RWPE1 (cell line): ENCODE measurements around the gene RNF217.
"Not testable (repeated sequence)": the region's sequence is repeated elsewhere in the genome, so short reads cannot be mapped to it uniquely, and the experiment has no call there.

Source experiments
- CTCF ChIA-PET: fragments of 350-600 bp; sonication (Branson Sonifier 250); formaldehyde crosslinking; extraction: SDS; loops from one replicate; lab custom pipeline; 2021; lab: Yijun Ruan, JAX
- POLR2A ChIA-PET: fragments of 400-600 bp; formaldehyde crosslinking; extraction: SDS; loops from one replicate; lab custom pipeline; 2020; ENCODE audit warnings: antibody characterized with exemption; ENCODE audit not compliant: low non-redundant PET; lab: Yijun Ruan, JAX
- DNase-seq: peaks from one replicate; pipeline ENCODE4 v3.0.0; 2012; ENCODE audit warnings: low spot score
- H3K27ac ChIP-seq: fragments of 450-650 bp; 2 replicates; pipeline ENCODE4 v1.5.1; 2017
- CTCF ChIP-seq: fragments of 450-650 bp; conservative IDR thresholded peaks from 2 replicates; pipeline ENCODE4 v1.5.1; 2017; ENCODE audit warnings: low read depth, mild to moderate bottlenecking

RNF217 gene

GRCh38 chr6:125066140-125066539, 103.9 kb downstream of the RNF217 start:
- TF ChIP-seq CTCF: no peak
- CTCF ChIA-PET: no interaction called here

GRCh38 chr6:125066964-125067363, 104.7 kb downstream of the RNF217 start:
- H3K27ac ChIP-seq: no peak overlapping the region
- ChIA-PET POLR2A (no interaction called here), CTCF (interaction anchor here (0.6 to 0.7 kb wide), 3 partner anchors 20 to 291 kb away, joined by 3 read pairs; no protein-coding TSS in a partner anchor)
- no peak for DNase-seq
- TF ChIP-seq CTCF: no peak

More at GRCh38 chr6:125066140-125066539, 103.9 kb downstream of the RNF217 start:
- no peak for DNase-seq
- H3K27ac ChIP-seq: no peak overlapping the region
- POLR2A ChIA-PET: no interaction called here

GRCh38 chr6:125067552-125067951, 105.3 kb downstream of the RNF217 start:
- DNase-seq: no peak
- H3K27ac ChIP-seq: no peak overlapping the region
- CTCF ChIA-PET: interaction anchor here (0.5 to 1.1 kb wide), 5 partner anchors 30 to 292 kb away, joined by 3 to 4 read pairs (median 3); no protein-coding TSS in a partner anchor
- no peak for TF ChIP-seq CTCF
- POLR2A ChIA-PET: no interaction called here

GRCh38 chr6:125073071-125073470, 110.8 kb downstream of the RNF217 start:
- POLR2A ChIA-PET: no interaction called here
- DNase-seq: no peak
- CTCF ChIA-PET: no interaction called here
- no peak overlapping the region for H3K27ac ChIP-seq
- TF ChIP-seq CTCF: no peak

- TF ChIP-seq CTCF: no peak
- no peak overlapping the region for H3K27ac ChIP-seq
- no peak for DNase-seq
- POLR2A ChIA-PET: no interaction called here
- CTCF ChIA-PET: no interaction called here
These were observed 111.9 kb downstream of the RNF217 start for GRCh38 chr6:125074120-125074519.

- POLR2A ChIA-PET, DNase-seq: not testable (repeated sequence)
- CTCF ChIA-PET: interaction anchor here (0.6 kb wide), 1 partner anchor 883 kb away, joined by 3 read pairs; no protein-coding TSS in a partner anchor
These were observed 112.8 kb downstream of the RNF217 start for GRCh38 chr6:125075073-125075472.

GRCh38 chr6:125075741-125076481, 113.7 kb downstream of the RNF217 start:
- POLR2A ChIA-PET: no interaction called here
- DNase-seq: no peak
- no peak overlapping the region for H3K27ac ChIP-seq
- CTCF ChIA-PET: no interaction called here
- no peak for TF ChIP-seq CTCF

More at GRCh38 chr6:125075073-125075472, 112.8 kb downstream of the RNF217 start:
- H3K27ac ChIP-seq: not testable (repeated sequence)
